Measurements from ENCODE around the gene FAM174A.

Gene FAM174A

GRCh38 chr5:100535060-100536005 lies at the start of gene FAM174A:
TSS of gene FAM174A (plus strand) at chr5:100535374. CDS start at chr5:100535531, 157 bp downstream.
- peak; percentile 98 for DNase-seq (ENCODE audit: low read depth in 2 of 2)
- peak within 1 kb of the TSS; percentile 78 to 88 for H3K4me3 ChIP-seq (replicated peaks in 1 of 2; ENCODE audit: low read depth in 2 of 2, low read length in 2 of 2)
- no peak for TF ChIP-seq CTCF (IDR thresholded peaks at IDR 0.05; ENCODE audit: low read depth, low read length)

GRCh38 chr5:100493996-100494395 lies 41.2 kb upstream of the FAM174A start:
- no peak for DNase-seq (ENCODE audit: low read depth in 2 of 2)
- no peak overlapping the region for H3K4me3 ChIP-seq (replicated peaks in 1 of 2; ENCODE audit: low read depth in 2 of 2, low read length in 2 of 2)
- no peak for TF ChIP-seq CTCF (IDR thresholded peaks at IDR 0.05; ENCODE audit: low read depth, low read length)

- no peak overlapping the region for H3K4me3 ChIP-seq (replicated peaks in 1 of 2; ENCODE audit: low read depth in 2 of 2, low read length in 2 of 2)
- TF ChIP-seq CTCF (IDR thresholded peaks at IDR 0.05; ENCODE audit: low read depth, low read length), result no peak
- DNase-seq (ENCODE audit: low read depth in 2 of 2), result no peak
Observed at GRCh38 chr5:100496296-100496695, 38.9 kb upstream of the FAM174A start.

- DNase-seq (ENCODE audit: low read depth in 2 of 2), result no peak
- H3K4me3 ChIP-seq (replicated peaks in 1 of 2; ENCODE audit: low read depth in 2 of 2, low read length in 2 of 2), result no peak overlapping the region
- no peak for TF ChIP-seq CTCF (IDR thresholded peaks at IDR 0.05; ENCODE audit: low read depth, low read length)
Observed at GRCh38 chr5:100502684-100503083, 32.5 kb upstream of the FAM174A start.

- peak; percentile 29 for TF ChIP-seq CTCF (IDR thresholded peaks at IDR 0.05; ENCODE audit: low read depth, low read length)
- DNase-seq (ENCODE audit: low read depth in 2 of 2), result peak; percentile 90 to 95
- no peak overlapping the region for H3K4me3 ChIP-seq (replicated peaks in 1 of 2; ENCODE audit: low read depth in 2 of 2, low read length in 2 of 2)
Observed at GRCh38 chr5:100505984-100506670, 29.0 kb upstream of the FAM174A start.

- TF ChIP-seq CTCF (IDR thresholded peaks at IDR 0.05; ENCODE audit: low read depth, low read length), result no peak
Observed at GRCh38 chr5:100516285-100516684, 18.9 kb upstream of the FAM174A start.

More at GRCh38 chr5:100516285-100516684, 18.9 kb upstream of the FAM174A start:
- DNase-seq (ENCODE audit: low read depth in 2 of 2), result no peak
- H3K4me3 ChIP-seq (replicated peaks in 1 of 2; ENCODE audit: low read depth in 2 of 2, low read length in 2 of 2), result no peak overlapping the region
